ENCODE measurements around the gene CYGB.
A peak's percentile ranks its signal among the peaks of the same experiment; 100 is the strongest.

DNA sequence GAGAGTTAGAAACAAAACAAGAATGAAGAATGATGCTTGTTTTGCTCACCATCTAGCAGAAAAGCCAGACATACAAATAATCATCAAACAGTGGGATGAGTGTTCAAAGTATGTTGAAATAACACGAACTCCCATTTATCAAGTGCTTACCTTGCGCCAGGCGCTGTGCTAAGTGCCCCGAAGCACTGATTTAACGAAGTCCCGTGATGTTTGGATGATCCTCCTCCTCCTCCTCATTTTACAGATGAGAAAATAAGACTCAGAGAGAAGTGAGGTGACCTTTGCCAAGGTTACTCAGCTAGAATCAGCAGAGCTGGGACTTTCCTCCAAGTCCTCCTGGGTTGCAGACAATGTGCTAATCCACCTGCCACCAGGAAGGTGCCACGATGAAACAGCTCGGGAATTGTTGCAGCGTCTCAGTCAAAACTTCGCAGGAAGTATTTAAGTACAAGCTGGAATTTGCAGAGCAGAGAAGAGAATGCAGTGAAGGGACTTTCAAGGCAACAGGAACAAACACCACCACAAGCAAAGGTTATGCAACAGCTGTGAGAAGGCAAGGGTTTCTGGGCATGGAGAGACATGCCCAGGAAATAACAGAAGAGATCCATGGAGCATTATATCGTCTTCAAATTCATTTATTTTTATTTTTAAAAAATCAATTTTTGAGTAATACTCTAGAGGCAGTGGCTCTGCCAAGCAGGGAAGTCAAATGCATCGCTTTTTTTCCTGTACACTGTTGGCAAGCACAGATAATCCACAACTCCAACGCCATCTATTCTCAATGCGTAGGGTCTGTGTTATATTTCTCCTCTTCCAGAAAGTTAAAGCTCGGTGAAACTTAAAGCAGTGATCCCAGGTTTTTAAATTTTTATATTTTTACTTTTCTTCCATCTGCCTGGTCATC lies 13.5 kb upstream of the CYGB start:
- TF ChIP-seq, protein P1, sequence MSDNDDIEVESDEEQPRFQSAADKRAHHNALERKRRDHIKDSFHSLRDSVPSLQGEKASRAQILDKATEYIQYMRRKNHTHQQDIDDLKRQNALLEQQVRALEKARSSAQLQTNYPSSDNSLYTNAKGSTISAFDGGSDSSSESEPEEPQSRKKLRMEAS (IDR thresholded peaks at IDR 0.05; ENCODE audit: low read depth, low read length) = 0 out of 2 replicates have a peak, but pooled peaks have one; percentile 39
- TF ChIP-seq, protein P2, sequence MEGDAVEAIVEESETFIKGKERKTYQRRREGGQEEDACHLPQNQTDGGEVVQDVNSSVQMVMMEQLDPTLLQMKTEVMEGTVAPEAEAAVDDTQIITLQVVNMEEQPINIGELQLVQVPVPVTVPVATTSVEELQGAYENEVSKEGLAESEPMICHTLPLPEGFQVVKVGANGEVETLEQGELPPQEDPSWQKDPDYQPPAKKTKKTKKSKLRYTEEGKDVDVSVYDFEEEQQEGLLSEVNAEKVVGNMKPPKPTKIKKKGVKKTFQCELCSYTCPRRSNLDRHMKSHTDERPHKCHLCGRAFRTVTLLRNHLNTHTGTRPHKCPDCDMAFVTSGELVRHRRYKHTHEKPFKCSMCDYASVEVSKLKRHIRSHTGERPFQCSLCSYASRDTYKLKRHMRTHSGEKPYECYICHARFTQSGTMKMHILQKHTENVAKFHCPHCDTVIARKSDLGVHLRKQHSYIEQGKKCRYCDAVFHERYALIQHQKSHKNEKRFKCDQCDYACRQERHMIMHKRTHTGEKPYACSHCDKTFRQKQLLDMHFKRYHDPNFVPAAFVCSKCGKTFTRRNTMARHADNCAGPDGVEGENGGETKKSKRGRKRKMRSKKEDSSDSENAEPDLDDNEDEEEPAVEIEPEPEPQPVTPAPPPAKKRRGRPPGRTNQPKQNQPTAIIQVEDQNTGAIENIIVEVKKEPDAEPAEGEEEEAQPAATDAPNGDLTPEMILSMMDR (IDR thresholded peaks at IDR 0.05; ENCODE audit: low read depth, low read length) = no peak
